Keratinocyte (primary cell): Measurements from ENCODE around the gene PHF12.

Source experiments
- CTCF ChIP-seq, 3 experiments: IDR thresholded peaks in 1 of 3; conservative IDR thresholded peaks in 1 of 3; optimal IDR thresholded peaks in 1 of 3; 2 replicates in 2 of 3; 3 replicates in 1 of 3; pipeline versions ENCODE3 to v1.5.1; 2011; ENCODE audit warnings: low read length in 3 of 3, mild to moderate bottlenecking in 3 of 3, moderate library complexity in 2 of 3, control low read depth in 1 of 3, inconsistent platforms in 1 of 3; ENCODE audit not compliant: insufficient read depth in 2 of 3; ENCODE audit errors: extremely low read depth in 1 of 3
- EZH2 ChIP-seq: IDR thresholded peaks from one replicate; pipeline ENCODE4 v1.6.1; 2012; ENCODE audit warnings: inconsistent platforms, mild to moderate bottlenecking, low read length, moderate library complexity

GRCh38 chr17:28926786-28927185 is 24.5 kb downstream of the PHF12 start:
- no peak for TF ChIP-seq CTCF (optimal IDR thresholded peaks at IDR 0.05 in 1 of 3, IDR thresholded peaks at IDR 0.05 in 1 of 3, conservative IDR thresholded peaks at IDR 0.05 in 1 of 3; ENCODE audit: extremely low read depth in 1 of 3, insufficient read depth in 2 of 3, low read length in 3 of 3)
- no peak for TF ChIP-seq EZH2
